HepG2 (cell line): ENCODE data around the gene CDCA5. TPM values are rescaled to one million over a fixed set of nuclear protein-coding genes. Genes with fewer than 3 reads are reported as not detected.

ENCODE experiments used
- BATF2 ChIP-seq: sonication (generic); formaldehyde crosslinking; IDR thresholded peaks from 2 replicates; pipeline ENCODE4 v1.8.0; 2022; ENCODE audit warnings: mild to moderate bottlenecking, missing genetic modification reagents, moderate library complexity
- CBX1 ChIP-seq: IDR thresholded peaks from one replicate; pipeline ENCODE4 v1.6.1; 2016; ENCODE audit warnings: antibody characterized with exemption, low read depth
- CREB1 ChIP-seq, 2 experiments: fragments of 450-650 bp in 1 of 2; IDR thresholded peaks; 2 replicates each; pipeline ENCODE4 v1.6.1; 2016 to 2017; ENCODE audit warnings: control low read depth in 1 of 2, mild to moderate bottlenecking in 1 of 2, missing compliant biosample characterization in 1 of 2, missing genetic modification characterization in 1 of 2
- ESRRA ChIP-seq: sonication (generic); formaldehyde crosslinking; IDR thresholded peaks from 2 replicates; pipeline ENCODE4 v1.5.1; 2020; ENCODE audit warnings: mild to moderate bottlenecking, low read depth, missing genetic modification reagents
- HES4 ChIP-seq: sonication (generic); formaldehyde crosslinking; IDR thresholded peaks from 2 replicates; pipeline ENCODE4 v1.9.0; 2021; ENCODE audit warnings: mild to moderate bottlenecking, missing genetic modification reagents, borderline replicate concordance
- KLF15 ChIP-seq: sonication (generic); formaldehyde crosslinking; IDR thresholded peaks from 2 replicates; pipeline ENCODE4 v1.8.1; 2023; ENCODE audit warnings: borderline replicate concordance, mild to moderate bottlenecking, inconsistent platforms, missing genetic modification reagents, mixed read lengths
- NFYC ChIP-seq: IDR thresholded peaks from 2 replicates; pipeline ENCODE4 v1.6.1; 2016; ENCODE audit warnings: missing genetic modification reagents, missing compliant biosample characterization
- ONECUT2 ChIP-seq: sonication (generic); formaldehyde crosslinking; IDR thresholded peaks from 2 replicates; pipeline ENCODE4 v1.4.0; 2020; ENCODE audit warnings: missing genetic modification reagents
- PCBP1 ChIP-seq: fragments of 200-400 bp; formaldehyde crosslinking; IDR thresholded peaks from 2 replicates; pipeline ENCODE4 v1.6.1; 2017; ENCODE audit warnings: mild to moderate bottlenecking, low read depth, low read length, borderline replicate concordance
- PHF21A ChIP-seq: sonication (generic); formaldehyde crosslinking; IDR thresholded peaks from 2 replicates; pipeline ENCODE4 v1.5.0; 2020; ENCODE audit warnings: mild to moderate bottlenecking, missing genetic modification reagents
- ZFP62 ChIP-seq: sonication (generic); formaldehyde crosslinking; IDR thresholded peaks from 2 replicates; pipeline ENCODE4 v1.4.0; 2020; ENCODE audit warnings: missing genetic modification reagents
- ZNF264 ChIP-seq: sonication (generic); formaldehyde crosslinking; IDR thresholded peaks from 2 replicates; pipeline ENCODE4 v1.4.0; 2020; ENCODE audit warnings: missing genetic modification reagents
- ZNF678 ChIP-seq: sonication (generic); formaldehyde crosslinking; IDR thresholded peaks from 2 replicates; pipeline ENCODE4 v1.4.0; 2020; ENCODE audit warnings: mild to moderate bottlenecking, missing genetic modification reagents
- polyA plus RNA-seq, 8 experiments: library from polyadenylated mRNA; depleted of rRNA in 3 of 8; stranded (reverse) in 7 of 8; unstranded in 1 of 8; fragments of >200 nt; fragmentation: Illumina TruSeq in 4 of 8; extraction: Trizol in 4 of 8; gene quantifications; 2 replicates each; pipeline versions ENCODE4 v1.2.1 to v1.2.3, GENCODE V29; 2011 to 2016; ENCODE audit warnings: low read depth in 4 of 8, missing spikeins in 1 of 8, mixed read lengths in 1 of 8; ENCODE audit not compliant: insufficient read depth in 1 of 8
- total RNA-seq, 5 experiments: library from RNA; depleted of rRNA; stranded (reverse); fragments of >200 nt; fragmentation: Illumina TruSeq; extraction: Trizol; gene quantifications; 2 replicates each; pipeline ENCODE4 v1.2.3, GENCODE V29; 2016; ENCODE audit warnings: low read depth in 1 of 5
- TF ChIP-seq, protein P1 (sequence below): sonication (generic); formaldehyde crosslinking; conservative IDR thresholded peaks from 2 replicates; pipeline ENCODE4 v1.4.0; 2020; ENCODE audit warnings: missing genetic modification reagents
- TF ChIP-seq, protein P2 (sequence below), 2 experiments: sonication (generic) in 1 of 2; formaldehyde crosslinking in 1 of 2; IDR thresholded peaks; 2 replicates each; pipeline versions ENCODE4 v1.5.1 to v1.6.1; 2011 to 2020; ENCODE audit warnings: borderline replicate concordance in 1 of 2, low read depth in 1 of 2, low read length in 1 of 2, mild to moderate bottlenecking in 1 of 2, missing genetic modification reagents in 1 of 2, moderate library complexity in 1 of 2
- TF ChIP-seq, protein P3 (sequence below): sonication (generic); formaldehyde crosslinking; IDR thresholded peaks from 2 replicates; pipeline ENCODE4 v1.4.0; 2020; ENCODE audit warnings: missing genetic modification reagents, mild to moderate bottlenecking, borderline replicate concordance
- TF ChIP-seq, protein P4 (sequence below): sonication (generic); formaldehyde crosslinking; IDR thresholded peaks from 2 replicates; pipeline ENCODE4 v1.4.0; 2020; ENCODE audit warnings: low read depth, mild to moderate bottlenecking, missing genetic modification reagents
- TF ChIP-seq, protein P5 (sequence below), 2 experiments: IDR thresholded peaks; 2 replicates each; pipeline ENCODE4 v1.6.1; 2011 to 2012; ENCODE audit warnings: low read length in 2 of 2, borderline replicate concordance in 1 of 2, low read depth in 1 of 2, mild to moderate bottlenecking in 1 of 2, moderate library complexity in 1 of 2

Gene CDCA5
- total and polyA plus RNA-seq, 2 of the 13 experiments (the other 11 are each of a cell fraction or from before 2014, with no cell fraction given), result 13.5 to 50.6 TPM

GRCh38 chr11:65058419-65059054 is 25.3 kb downstream of the CDCA5 start, which contains the start of gene NAALADL1 (continued):
- TF ChIP-seq BATF2 (CRISPR knock-in tag) (no peak), KLF15 (0 out of 2 replicates have a peak, but pooled peaks have one; percentile 54), ONECUT2 (CRISPR knock-in tag) (no peak), PHF21A (CRISPR knock-in tag) (peak; percentile 55; the same call in 1 of the 2 replicates), CREB1 (IDR thresholded peaks at IDR 0.05) (no peak), CREB1 (CRISPR knock-in tag; IDR thresholded peaks at IDR 0.05) (0 out of 2 replicates have a peak, but pooled peaks have one; percentile 23), ZNF264 (CRISPR knock-in tag) (no peak), ZNF678 (CRISPR knock-in tag) (no peak), CBX1 (no peak), NFYC (no peak), PCBP1 (no peak), ESRRA (CRISPR knock-in tag) (peak; percentile 78), ZFP62 (CRISPR knock-in tag) (no peak), HES4 (CRISPR knock-in tag) (no peak)
- TF ChIP-seq, protein P1, sequence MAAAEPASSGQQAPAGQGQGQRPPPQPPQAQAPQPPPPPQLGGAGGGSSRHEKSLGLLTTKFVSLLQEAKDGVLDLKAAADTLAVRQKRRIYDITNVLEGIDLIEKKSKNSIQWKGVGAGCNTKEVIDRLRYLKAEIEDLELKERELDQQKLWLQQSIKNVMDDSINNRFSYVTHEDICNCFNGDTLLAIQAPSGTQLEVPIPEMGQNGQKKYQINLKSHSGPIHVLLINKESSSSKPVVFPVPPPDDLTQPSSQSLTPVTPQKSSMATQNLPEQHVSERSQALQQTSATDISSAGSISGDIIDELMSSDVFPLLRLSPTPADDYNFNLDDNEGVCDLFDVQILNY (CRISPR knock-in tag), result no peak
- TF ChIP-seq, protein P2, sequence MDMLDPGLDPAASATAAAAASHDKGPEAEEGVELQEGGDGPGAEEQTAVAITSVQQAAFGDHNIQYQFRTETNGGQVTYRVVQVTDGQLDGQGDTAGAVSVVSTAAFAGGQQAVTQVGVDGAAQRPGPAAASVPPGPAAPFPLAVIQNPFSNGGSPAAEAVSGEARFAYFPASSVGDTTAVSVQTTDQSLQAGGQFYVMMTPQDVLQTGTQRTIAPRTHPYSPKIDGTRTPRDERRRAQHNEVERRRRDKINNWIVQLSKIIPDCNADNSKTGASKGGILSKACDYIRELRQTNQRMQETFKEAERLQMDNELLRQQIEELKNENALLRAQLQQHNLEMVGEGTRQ (IDR thresholded peaks at IDR 0.05; ENCODE audit: low read depth, low read length), result no peak
- TF ChIP-seq, protein P2 (CRISPR knock-in tag; IDR thresholded peaks at IDR 0.05; ENCODE audit: borderline replicate concordance), result no peak
- TF ChIP-seq, protein P3, sequence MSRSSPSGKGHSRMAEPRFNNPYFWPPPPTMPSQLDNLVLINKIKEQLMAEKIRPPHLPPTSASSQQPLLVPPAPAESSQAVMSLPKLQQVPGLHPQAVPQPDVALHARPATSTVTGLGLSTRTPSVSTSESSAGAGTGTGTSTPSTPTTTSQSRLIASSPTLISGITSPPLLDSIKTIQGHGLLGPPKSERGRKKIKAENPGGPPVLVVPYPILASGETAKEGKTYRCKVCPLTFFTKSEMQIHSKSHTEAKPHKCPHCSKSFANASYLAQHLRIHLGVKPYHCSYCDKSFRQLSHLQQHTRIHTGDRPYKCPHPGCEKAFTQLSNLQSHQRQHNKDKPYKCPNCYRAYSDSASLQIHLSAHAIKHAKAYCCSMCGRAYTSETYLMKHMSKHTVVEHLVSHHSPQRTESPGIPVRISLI, result peak; percentile 44; the same call in 1 of the 2 replicates
- TF ChIP-seq, protein P4, sequence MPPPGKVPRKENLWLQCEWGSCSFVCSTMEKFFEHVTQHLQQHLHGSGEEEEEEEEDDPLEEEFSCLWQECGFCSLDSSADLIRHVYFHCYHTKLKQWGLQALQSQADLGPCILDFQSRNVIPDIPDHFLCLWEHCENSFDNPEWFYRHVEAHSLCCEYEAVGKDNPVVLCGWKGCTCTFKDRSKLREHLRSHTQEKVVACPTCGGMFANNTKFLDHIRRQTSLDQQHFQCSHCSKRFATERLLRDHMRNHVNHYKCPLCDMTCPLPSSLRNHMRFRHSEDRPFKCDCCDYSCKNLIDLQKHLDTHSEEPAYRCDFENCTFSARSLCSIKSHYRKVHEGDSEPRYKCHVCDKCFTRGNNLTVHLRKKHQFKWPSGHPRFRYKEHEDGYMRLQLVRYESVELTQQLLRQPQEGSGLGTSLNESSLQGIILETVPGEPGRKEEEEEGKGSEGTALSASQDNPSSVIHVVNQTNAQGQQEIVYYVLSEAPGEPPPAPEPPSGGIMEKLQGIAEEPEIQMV (CRISPR knock-in tag), result 0 out of 2 replicates have a peak, but pooled peaks have one; percentile 48
- TF ChIP-seq, protein P5, sequence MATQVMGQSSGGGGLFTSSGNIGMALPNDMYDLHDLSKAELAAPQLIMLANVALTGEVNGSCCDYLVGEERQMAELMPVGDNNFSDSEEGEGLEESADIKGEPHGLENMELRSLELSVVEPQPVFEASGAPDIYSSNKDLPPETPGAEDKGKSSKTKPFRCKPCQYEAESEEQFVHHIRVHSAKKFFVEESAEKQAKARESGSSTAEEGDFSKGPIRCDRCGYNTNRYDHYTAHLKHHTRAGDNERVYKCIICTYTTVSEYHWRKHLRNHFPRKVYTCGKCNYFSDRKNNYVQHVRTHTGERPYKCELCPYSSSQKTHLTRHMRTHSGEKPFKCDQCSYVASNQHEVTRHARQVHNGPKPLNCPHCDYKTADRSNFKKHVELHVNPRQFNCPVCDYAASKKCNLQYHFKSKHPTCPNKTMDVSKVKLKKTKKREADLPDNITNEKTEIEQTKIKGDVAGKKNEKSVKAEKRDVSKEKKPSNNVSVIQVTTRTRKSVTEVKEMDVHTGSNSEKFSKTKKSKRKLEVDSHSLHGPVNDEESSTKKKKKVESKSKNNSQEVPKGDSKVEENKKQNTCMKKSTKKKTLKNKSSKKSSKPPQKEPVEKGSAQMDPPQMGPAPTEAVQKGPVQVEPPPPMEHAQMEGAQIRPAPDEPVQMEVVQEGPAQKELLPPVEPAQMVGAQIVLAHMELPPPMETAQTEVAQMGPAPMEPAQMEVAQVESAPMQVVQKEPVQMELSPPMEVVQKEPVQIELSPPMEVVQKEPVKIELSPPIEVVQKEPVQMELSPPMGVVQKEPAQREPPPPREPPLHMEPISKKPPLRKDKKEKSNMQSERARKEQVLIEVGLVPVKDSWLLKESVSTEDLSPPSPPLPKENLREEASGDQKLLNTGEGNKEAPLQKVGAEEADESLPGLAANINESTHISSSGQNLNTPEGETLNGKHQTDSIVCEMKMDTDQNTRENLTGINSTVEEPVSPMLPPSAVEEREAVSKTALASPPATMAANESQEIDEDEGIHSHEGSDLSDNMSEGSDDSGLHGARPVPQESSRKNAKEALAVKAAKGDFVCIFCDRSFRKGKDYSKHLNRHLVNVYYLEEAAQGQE (IDR thresholded peaks at IDR 0.05; ENCODE audit: borderline replicate concordance in 1 of 2, low read depth in 1 of 2, low read length in 2 of 2), result no peak
